NOMO-1 treated with DMSO at 0.1 percent for 48 hours (cell line): ENCODE data around the gene RALY.

Experiments used
- DNase-seq: peaks from one replicate; lab custom pipeline; 2025; ENCODE audit not compliant: unreplicated experiment; lab: John Stamatoyannopoulos, UW

The RALY gene

DNA sequence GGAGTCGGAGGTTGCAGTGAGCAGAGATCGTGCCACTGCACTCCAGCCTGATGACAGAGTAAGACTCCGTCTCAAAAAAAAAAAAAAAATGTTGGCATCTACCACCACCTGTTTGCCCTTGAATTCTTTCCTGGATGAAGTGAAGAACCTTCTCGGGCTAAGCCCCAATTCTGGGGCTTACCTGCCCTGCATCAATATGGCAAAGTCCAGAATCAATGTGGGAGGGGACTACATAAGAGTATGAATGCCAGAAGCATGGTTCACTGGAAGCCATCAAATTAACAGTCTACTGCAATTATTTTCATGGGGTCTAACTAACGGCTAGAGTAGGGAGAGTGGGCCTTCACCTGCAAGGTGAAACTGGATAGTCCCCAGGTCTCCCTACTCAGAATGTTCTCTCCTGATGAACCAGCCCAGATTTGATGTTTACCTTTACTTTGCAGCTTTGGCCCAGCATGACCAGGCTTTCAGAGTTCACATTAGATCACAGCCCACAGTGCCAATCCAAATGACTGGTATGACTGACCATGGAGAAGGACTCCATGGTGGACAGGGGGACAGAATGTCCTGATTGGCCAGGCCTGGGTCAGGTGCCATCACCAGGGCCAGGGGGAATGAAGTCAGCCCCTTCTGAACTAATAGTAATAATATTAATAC is 7.0 kb upstream of the RALY start:
- DNase-seq: no peak

DNA sequence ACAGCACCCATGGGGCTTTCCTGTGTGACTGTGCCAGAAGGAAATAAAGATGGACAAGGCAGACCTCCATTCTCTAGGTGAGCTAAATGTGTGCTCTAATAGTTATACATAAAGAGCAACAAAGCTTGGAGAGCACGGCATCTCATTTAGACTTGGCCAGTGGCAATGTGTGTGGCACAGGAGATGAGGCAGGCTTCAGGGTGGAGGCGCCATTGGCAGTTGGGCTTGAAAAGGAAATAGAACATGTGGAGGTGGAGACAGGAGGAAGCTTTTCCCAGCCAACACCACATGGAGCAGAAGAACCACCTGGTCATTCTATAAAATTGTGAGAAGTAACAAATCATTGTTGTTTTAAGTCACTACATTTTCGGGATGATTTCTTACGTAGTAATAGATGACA is 3.6 kb upstream of the RALY start:
- DNase-seq: no peak

- DNase-seq: no peak
Observed at GRCh38 chr20:33991502-33991901, 2.2 kb upstream of the RALY start.

- peak; percentile 14 for DNase-seq
Observed at GRCh38 chr20:33992145-33992922, 1.4 kb upstream of the RALY start.

DNA sequence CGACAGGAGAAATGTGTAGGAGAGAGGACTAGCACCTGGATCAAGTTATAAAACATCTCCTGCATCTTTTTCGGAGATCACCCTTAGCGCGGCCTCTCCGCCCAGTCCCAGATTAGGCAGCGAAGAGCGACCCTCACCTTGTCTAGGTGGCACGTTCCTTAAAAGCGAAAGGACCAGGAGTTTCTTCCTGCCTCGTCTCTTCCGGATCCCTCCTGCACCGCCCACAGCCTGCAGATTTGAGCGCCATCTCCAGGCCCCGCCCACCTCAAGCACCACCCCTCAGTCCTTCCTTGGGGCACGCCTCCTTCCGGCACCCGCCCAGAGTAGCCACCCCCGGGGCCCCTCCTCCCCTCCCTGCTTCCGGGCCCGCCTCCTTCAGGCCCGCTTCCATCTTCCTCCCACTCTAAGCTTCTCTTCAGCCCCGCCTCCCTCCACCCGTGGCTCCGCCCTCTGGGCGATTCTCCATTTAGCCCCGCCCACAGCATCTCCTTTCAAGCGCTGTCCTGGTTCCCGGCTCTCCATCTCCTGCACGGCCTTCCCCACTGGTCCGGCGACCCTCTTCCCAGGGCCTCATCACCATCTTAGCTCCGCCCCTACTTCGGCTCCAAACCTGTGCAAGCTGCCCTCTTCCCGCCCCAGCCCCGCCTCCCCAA is 662 bp upstream of the RALY start:
- DNase-seq: peak; percentile 99

- peak; percentile 58 for DNase-seq
Observed at GRCh38 chr20:33994222-33994913, 657 bp downstream of the RALY start.

DNA sequence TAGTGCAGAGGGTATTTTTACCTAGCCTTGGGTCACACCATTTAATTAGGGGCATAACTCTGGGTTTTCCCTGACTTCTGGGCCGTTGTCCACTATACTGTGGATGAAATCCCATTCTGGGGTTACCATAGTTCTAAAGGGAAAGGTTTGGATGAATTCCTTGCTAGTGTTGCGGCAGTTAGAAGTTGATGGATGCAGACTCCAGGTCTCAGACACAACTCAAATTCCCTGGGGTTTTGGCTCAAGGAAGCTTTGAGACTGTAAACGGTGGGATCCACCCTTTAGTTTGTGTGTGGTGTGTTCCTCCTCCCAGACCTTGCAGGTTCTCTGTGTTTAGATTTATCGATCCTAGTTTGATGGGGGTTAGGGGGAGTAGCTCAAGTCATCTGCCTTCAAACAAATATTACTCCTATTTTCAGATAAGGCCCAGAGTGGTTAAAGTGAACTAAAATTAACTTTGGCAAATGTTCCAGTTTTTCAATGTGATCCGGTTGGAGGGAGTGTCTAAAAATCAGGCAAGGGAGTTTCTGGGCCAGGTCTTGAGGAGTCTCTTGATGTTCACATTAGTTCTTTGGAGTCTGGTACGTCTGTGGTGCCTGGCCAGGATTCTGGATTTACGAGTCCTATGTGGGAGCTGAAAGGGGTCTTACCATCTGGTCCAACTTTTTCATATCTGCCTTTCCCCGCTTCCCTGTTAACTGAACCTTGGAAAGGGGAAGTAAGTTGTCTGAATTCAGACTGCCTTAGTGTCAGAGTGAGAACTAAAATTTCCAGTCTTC is 1.5 kb downstream of the RALY start:
- DNase-seq: peak; percentile 35

- DNase-seq: no peak
Observed at GRCh38 chr20:33999025-33999649, 5.4 kb downstream of the RALY start.

- no peak for DNase-seq
Observed at GRCh38 chr20:34001378-34001777, 7.7 kb downstream of the RALY start.

- no peak for DNase-seq
Observed at GRCh38 chr20:34004227-34004626, 10.5 kb downstream of the RALY start.

- no peak for DNase-seq
Observed at GRCh38 chr20:34004790-34005457, 11.2 kb downstream of the RALY start.

- no peak for DNase-seq
Observed at GRCh38 chr20:34006619-34007018, 12.9 kb downstream of the RALY start.

GRCh38 chr20:34008477-34008876 is 14.8 kb downstream of the RALY start:
- DNase-seq: no peak

DNA sequence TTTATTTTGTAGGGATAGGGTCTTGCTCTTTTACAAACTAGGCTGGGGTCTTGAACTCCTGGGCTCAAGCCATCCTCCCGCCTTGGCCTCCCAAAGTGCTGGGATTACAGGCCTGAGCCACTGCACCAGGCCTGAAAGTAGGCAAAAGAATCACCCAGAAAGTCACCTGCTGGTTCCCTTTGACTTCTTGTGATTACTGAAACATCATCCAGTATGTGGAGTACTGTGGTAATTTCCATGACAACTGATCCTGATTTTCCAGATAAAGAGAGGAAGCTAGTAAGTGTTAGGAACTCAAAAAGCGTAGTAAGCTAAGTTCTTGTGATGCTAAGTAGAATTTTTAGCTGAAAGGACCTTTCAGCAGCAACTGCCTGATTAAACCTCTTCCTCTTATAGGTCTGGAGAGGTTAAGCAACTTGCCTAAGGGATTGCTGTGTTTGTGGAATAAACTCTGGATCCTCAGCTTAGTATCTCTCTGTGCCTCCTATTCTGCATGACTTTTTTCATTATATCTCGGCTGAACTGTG is 16.8 kb downstream of the RALY start:
- DNase-seq: peak; percentile 21

DNA sequence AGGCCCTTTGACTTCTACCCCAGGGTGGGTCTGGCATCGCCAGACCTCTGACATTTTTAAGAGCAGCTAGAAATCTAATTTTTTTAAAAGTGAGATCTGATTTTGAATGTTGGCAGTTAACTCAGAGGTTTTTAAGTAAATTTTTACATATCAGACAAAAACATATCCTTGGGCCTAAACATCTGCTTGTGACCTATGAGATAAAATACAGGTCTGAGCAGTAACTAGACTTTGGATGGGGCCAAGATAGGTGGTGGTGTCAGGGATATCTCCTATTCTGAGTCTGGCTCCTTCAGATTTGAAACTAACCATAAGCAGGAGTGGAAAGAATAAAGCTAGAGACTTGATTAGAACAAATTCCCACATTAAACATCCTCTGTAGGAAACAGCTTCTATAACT is 17.6 kb downstream of the RALY start:
- DNase-seq: no peak

GRCh38 chr20:34012330-34012729 is 18.6 kb downstream of the RALY start:
- DNase-seq: no peak

DNA sequence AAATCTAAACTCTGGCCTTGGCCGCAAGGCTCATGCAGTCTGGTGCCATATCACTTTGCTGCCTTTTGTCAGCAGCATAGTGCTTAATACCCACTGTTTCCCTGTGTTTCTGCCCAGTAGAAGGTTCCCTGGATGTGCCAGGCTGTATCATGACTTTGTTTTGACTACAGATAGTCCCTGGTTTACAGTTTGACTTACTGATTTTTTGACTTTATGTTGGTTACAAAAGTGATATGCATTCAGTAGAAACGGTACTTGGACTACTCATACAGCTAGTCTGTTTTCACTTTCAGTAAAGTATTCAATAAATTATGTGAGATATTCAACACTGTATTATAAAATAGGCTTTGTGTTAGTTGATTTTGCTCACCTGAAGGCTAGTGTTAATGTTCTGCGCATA is 19.0 kb downstream of the RALY start:
- no peak for DNase-seq

- no peak for DNase-seq
Observed at GRCh38 chr20:34013554-34013953, 19.8 kb downstream of the RALY start.

DNA sequence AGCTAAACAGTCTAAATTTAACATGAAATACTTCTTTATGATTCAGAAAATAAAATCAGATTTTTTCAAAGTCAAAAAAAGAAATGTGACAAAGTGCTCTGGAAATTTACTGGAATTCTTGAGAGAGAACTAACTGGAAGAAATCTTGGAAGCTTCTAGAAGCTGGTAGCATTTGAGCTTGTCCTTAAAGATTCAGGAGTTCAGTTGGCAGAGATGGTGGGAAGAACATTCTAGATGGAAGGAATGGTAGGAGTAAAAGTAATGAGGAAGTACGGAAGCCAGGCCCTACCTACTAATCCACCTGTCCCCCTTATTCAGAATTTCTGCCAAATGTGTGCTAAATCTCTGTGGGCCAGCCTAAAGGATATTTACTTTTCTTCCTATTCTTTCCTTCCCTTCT is 21.2 kb downstream of the RALY start:
- DNase-seq: no peak
